ENCODE measurements around the gene NELL2. TPM values are rescaled to one million over a fixed set of nuclear protein-coding genes. Genes with fewer than 3 reads are reported as not detected.

NELL2 gene
- polyA plus RNA-seq, 12 donors, result 0.82 to 20.8 (median 1.8) TPM; not detected in 1

GRCh38 chr12:44542716-44543115, 333.4 kb downstream of the NELL2 start:
- DNase-seq, result no peak

- no peak for DNase-seq
Observed at GRCh38 chr12:44537354-44537753, 338.8 kb downstream of the NELL2 start.

DNA sequence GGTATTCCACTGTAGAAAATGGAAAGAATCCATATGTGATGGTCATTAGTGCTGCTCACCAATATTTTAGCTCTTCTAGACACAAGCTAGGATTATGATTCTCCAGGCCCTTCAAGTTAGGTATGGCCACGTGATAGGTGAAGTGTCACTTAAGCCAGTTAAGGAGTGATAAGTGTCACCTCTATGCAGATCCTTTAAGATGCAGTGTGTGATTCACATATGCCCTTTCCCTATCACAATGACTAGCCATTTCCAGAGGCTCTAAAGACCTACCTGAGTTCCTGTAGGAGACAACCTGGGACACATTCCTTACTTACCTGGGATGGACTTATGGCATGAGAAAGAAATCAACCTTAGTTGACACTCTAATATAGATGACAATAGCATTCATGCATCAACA, 343.2 kb downstream of the NELL2 start:
- DNase-seq, result no peak

DNA sequence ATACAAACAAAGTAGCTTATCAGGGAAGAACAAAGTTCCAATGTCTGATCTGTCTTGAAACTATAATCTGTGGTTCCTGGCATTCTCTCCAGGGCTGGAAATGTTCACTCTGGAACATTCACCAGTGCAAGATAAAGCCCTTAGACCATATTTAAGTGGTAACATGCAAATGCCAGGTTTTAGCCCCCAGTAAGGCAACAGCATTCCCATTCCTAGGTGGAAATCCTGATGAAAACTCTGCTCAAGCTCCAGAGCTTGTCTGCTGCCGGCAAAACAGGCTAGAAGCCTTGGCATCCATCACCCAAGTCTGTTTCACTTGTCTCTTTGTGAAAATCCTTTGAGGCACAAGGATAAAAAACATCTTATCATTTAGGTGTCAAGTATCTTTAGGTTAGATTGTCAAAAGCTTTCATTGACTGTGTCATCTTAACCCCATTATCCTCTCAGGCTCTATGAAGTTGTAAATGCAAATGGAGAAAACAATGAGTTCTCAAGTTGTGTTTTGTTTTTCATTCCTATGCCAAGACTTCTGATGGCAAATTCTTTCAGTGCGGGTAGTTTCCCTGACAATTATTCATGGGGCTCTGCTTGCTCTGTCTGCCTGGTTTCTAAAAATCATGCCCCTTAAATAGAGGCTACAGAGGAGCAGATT, 344.7 kb downstream of the NELL2 start:
- DNase-seq, result no peak

- no peak for DNase-seq
Observed at GRCh38 chr12:44526655-44527182, 349.4 kb downstream of the NELL2 start.

GRCh38 chr12:44525806-44526654, 350.1 kb downstream of the NELL2 start:
- no peak for DNase-seq

DNA sequence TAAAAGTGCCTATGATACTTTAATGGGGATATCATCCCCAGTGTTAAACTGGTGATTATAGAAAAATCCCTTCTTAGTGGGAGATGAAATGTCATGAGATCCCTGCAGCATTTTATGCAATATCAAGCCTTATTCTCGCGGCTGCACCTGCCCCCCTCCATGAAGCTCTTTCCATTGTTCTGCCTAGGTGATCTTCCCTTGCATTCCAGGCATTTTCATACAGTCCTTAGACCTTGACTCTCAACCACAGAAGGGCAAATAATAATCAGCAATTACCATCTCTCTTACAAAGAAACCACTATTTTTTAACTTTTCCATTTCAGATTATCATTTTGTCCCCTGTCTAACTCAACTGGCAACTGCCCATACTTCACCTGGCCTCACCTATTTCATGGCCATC, 352.3 kb downstream of the NELL2 start:
- DNase-seq, result no peak

GRCh38 chr12:44521702-44522101, 354.4 kb downstream of the NELL2 start:
- DNase-seq, result no peak

DNA sequence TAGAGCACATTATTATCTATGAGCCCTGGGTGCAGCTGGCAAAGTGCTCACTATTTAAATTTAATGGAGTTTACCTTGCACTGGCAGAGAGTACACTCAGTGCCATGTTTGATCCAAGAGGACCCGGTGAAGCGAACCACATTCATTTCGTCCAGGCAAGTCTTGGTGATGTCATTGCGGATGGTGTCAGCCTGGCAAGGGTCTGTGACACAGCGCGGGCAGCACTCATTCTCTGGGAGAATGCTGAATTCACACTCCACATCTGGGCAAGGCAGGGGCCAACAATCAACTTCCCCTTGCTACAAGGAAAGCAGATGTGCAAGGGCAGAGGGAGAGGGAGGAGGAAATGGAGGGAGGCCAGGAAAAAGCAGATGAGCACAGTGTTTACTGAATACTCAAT, 356.2 kb downstream of the NELL2 start:
- DNase-seq, result no peak

- DNase-seq, result no peak
Observed at GRCh38 chr12:44511289-44511688, 364.8 kb downstream of the NELL2 start.

DNA sequence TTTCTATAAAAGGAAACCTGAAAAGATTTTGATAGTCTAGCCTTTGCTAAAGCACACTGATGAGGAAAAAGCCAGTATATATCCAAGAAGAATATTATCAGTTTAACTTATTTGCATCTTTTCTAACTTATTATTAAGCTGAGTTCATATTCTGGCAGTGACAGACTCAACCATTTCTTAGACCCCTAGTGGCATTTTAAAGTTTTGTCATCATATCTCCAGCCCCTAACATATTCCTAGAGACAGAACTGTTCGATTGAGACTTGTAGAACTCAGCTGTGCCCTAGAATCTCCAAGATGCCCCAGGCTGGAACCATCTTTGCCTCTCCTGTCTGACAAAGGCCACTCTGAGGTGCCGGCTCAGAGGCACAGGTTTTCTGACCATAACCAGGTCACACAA, 365.6 kb downstream of the NELL2 start:
- DNase-seq, result no peak

- DNase-seq, result no peak
Observed at GRCh38 chr12:44510076-44510475, 366.0 kb downstream of the NELL2 start.

DNA sequence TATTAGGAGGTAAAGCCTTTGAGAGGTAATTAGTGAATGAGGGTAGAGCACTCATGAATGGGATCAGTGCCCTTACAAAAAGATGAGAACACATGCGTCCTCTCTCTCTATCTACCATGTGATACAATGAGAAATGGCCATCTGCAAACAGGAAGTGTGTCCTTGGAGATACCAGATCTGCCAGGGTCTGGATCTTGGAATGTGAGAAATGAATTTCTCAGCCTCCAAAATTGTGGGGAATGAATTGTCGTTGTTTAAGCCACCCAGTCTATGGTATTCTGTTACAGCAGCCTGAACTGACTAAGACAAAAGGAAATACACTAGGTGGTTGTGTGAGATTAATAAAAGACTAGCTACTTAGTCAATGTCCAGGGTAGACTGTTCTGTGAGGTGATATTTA, 366.6 kb downstream of the NELL2 start:
- no peak for DNase-seq

DNA sequence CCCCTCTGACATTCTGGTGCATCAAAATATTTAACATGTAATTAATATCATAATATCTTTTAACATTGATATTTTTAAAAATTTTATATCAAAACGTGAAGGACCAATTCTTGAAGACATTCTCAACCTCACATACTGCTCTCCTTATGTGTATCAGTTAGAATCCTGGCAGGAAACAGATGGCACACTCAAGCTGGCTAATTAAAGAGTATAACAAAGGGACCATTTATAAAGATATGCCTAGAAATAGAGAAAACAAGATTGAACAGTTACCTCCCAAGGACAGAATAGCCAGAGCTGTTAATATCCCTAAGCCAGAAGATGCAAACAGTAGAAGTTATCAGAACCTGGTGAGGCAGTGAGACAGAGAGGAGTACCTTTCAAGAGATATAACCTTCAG, 368.7 kb downstream of the NELL2 start:
- no peak for DNase-seq

DNA sequence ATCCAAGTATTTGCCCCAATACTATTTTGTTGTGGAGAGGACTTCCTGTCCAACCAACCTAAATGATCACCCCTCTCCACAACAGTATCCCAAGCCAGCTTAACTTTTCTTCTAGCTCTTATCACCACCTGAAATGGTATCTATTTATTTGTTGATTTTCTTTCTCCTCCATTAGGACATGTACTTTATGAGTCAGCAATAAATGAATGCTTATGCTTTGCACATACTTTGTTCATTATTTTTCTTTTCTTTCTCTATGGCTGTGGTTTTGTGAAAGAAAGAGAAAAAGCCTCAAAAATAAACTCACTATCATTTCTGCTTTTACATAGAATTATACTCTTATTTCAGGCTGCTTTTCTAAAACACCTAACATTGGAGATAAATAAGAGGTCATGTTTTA, 371.3 kb downstream of the NELL2 start:
- no peak for DNase-seq

- no peak for DNase-seq
Observed at GRCh38 chr12:44503329-44503728, 372.8 kb downstream of the NELL2 start.

- no peak for DNase-seq
Observed at GRCh38 chr12:44502681-44503080, 373.4 kb downstream of the NELL2 start.

GRCh38 chr12:44500423-44500822, 375.7 kb downstream of the NELL2 start:
- no peak for DNase-seq

- DNase-seq, result no peak
Observed at GRCh38 chr12:44497044-44497443, 379.1 kb downstream of the NELL2 start.

- DNase-seq, result no peak
Observed at GRCh38 chr12:44490181-44490580, 385.9 kb downstream of the NELL2 start.

GRCh38 chr12:44488180-44488579, 387.9 kb downstream of the NELL2 start:
- no peak for DNase-seq

DNA sequence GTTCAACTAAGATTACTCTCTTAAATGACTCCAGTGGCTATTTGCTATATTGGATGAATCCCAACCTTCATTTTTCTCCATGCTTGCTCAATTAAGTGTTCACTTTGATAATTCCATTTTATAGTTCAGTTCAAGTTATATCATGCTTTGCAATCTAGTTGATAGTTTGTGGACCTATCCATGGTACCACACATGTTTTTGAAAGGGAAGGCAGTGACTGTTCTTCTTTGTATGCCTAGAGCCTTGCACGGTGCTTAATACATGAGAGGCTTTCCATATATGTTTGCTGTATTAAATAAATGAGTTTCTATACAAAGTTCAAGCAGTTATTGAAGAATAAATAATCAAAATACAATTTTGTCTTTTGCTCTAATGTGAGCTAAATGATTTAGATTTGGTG, 391.3 kb downstream of the NELL2 start:
- DNase-seq, result no peak

DNA sequence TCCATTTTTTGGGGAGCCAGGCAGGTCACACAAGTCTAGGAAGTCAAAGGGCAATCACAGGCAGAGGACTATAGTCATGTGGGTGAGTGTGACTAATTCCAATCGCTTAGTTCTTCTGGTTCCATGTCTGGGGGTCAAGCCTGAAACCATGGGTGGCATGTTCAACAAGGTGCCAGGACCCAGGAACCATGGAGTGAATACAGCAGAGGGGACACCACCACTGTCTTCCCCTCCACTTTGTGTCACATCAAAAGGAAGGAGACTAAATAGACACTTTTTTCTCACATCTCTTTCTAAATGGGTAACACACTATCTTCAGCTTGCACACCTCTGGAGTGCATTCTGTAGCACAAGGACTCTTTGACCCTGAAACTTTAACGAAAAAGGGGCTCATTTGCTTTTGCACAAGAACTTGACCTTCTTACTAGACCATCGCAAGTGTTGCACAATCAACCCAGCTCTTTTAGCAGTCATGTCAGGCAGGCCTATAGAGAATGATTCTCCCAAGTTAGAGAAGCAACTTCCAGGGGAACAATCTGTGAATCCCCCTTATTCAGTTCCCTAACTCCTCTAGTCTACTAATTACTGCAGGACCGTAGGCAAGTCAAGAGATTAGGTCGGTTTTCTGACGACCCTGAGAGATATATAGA, 398.7 kb downstream of the NELL2 start:
- no peak for DNase-seq

Data from muscle of arm (tissue), 12 donors.